HUDEP-2 (cell line): ENCODE data around the gene ZNF892.
"Not testable (repeated sequence)": the region's sequence is repeated elsewhere in the genome, so short reads cannot be mapped to it uniquely, and the experiment has no call there.

ENCODE experiments used
- DNase-seq, 76 experiments: peaks; one replicate each; lab custom pipeline; 2025; ENCODE audit not compliant: unreplicated experiment in 76 of 76; lab: John Stamatoyannopoulos, UW

Gene ZNF892

GRCh38 chr2:95220449-95220848, 13.1 kb downstream of the ZNF892 start:
- no peak for DNase-seq

DNA sequence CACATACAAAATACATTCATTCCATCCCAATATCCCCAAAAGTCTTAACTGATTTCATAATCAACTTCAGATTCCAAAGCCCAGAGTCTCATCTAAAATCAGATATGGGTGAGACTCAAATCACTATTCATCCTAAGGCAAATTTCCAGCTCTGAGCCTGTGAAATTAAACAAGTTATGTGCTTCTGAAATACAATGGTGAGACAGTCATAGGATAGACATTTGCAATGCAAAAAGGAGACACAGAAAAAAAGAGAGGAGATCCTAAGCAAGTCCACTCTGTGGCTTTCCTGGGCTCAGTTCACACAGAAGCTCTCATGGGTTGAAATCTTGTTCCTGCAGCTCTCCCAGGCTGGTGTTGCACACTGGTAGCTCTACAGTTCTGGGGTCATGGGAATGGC, 18.3 kb downstream of the ZNF892 start:
- no peak for DNase-seq

GRCh38 chr2:95231723-95232122, 24.4 kb downstream of the ZNF892 start:
- peak in 42 of 76 experiments; percentile 1 to 59 (median 23) for DNase-seq

DNA sequence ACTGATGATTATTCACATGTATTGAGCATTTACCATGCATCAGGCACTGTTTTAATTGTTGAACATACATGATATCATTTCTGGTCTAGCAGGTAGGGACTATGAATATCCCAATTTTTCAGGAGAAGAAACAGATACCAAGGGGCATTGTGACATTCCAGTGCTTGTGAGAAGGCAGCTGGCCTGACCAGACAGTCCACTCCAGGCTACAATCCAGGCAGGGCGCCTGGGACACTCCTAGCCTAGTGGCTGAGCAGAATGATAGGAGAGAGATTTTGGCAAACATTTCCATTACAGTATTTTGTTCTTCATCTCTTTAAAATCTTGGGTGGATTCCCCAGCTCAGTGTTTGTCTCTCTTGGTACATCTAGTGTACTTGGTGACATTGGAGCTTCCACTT, 24.9 kb downstream of the ZNF892 start:
- DNase-seq = no peak

DNA sequence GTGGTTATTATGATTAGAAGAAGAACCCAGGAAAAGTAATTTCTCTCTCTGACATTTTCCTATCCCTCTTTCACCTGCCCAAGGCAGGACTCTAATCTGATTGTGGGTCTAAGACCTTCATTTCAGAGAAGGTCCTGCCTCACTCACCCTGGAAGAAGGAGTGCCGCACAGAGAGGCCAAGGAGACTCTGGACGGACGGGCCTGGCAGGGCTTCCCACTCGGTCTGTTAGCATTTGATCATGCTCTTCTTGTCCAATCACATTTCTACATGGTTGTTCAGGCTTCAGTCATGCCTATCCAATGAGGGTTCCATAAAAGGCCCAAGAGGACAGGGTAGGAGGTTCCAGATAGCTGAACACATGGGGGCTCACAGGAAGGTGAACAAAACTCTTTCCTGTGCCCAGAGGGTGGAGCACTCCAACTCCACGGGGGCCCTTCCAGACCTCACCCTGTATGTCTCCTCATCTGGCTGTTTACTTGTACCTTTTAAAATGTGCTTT, 27.0 kb downstream of the ZNF892 start:
- DNase-seq = no peak

DNA sequence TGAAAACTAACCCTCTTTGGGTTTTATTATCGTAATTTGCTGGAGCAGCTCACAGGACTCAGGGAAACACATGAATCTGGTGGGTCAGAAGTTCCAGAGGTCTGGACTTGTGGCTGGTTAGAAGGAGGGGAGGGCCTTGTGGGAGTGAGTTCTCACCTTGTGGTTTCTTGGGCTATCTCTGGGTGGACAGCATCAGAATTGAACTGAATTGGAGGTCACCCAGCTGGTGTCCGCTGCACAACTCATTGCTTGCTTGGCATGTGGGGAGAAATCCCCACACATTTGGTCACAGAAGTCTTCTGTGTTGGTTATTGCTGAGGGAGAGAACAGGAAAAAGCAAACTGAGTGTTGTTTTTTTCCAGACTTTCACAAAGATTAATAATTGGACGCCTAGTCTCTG, 27.5 kb downstream of the ZNF892 start:
- no peak for DNase-seq

DNA sequence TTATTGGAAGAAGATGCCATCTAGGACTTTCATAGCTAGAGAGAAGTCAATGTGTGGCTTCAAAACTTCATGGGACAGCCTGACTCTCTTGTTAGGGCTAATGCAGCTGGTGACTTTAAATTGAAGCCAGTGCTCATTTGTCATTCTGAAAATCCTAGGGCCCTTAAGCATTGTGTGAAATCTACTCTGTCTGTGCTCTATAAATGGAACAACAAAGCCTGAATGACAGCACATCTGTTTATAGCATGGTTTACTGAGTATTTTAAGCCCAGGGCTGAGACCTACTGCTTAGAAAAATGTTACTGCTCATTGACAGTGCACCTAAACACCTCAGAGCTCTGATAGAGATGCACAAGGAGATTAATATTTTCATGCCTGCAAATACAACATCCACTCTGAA, 30.8 kb downstream of the ZNF892 start:
- DNase-seq = no peak

- DNase-seq = no peak
Measured at GRCh38 chr2:95240091-95240490, 32.8 kb downstream of the ZNF892 start.

DNA sequence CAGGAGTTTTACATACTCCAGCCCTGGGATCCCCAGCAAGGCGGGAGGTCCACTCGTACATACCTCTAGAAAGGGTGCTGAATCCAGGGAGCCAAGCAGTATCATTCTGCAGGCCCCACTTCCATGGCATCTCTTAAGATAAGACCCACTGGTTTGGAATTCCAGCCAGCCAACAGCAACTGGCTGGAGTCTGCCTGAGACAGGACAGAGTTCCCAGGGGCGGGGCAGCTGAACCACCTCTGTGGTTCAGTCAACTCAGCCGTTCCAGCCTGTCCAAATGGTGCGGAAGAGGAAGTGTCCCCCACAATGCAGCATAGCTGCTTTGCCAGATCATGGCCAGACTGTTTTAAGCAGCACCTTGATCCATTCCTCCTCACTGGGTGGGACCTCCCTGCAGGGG, 33.2 kb downstream of the ZNF892 start:
- DNase-seq = no peak

DNA sequence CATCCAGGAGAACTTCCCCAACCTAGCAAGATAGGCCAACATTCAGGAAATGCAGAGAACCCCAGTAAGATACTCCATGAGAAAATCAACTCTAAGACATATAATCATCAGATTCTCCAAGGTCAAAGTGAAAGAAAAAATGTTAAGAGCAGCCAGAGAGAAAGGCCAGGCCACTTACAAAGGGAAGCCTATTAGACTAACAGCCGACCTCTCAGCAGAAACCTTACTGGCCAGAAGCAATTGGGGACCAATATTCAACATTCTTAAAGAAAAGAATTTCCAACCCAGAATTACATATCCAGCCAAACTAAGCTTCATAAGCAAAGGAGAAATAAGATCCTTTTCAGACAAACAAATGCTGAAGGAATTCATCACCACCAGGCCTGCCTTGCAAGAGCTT, 34.8 kb downstream of the ZNF892 start:
- DNase-seq = not testable (repeated sequence)
